ENCODE measurements around the gene PRKCB. TPM values are rescaled to one million over a fixed set of nuclear protein-coding genes. Genes with fewer than 3 reads are reported as not detected.
"Not testable (repeated sequence)": the region's sequence is repeated elsewhere in the genome, so short reads cannot be mapped to it uniquely, and the experiment has no call there.

PRKCB gene
- total and polyA plus RNA-seq, 5 donors = 0.41 to 4.1 (median 3.6) TPM

DNA sequence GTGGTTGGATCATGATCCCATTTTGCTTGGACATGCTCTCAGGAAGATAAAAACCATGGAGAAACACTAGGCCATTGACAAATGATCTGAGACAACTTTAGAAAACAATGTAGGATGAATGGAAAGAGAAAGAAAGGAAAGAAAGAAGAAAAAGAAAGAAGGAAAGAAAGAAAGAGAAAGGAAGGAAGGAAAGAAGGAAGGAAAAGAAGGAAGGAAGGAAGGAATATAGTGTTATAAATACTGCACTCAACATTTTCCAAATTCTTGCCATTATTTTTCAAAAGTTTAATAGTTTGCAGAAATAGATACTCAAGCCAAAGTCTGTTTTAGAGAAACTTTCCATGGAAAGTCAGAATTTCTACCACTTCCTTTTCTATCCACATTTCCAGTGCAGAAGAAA is 381.2 kb downstream of the PRKCB start:
- no peaks in the 10 kb centered on the region for H3K4me1 ChIP-seq (ENCODE audit: control insufficient read depth, insufficient read depth, low read length)
- intact Hi-C loops (cut with DNase I) = no loop called here
- no peaks in the 10 kb centered on the region for H3K27me3 ChIP-seq (ENCODE audit: control insufficient read depth, insufficient read depth)
- no peak overlapping the region for H3K4me3 ChIP-seq (ENCODE audit: low read length)
- no peaks in the 10 kb centered on the region for H3K9me3 ChIP-seq (ENCODE audit: control insufficient read depth, low read length)
- H3K27ac ChIP-seq (ENCODE audit: low read length) = no peak overlapping the region
- DNase-seq = no peak
- ATAC-seq = no peak

DNA sequence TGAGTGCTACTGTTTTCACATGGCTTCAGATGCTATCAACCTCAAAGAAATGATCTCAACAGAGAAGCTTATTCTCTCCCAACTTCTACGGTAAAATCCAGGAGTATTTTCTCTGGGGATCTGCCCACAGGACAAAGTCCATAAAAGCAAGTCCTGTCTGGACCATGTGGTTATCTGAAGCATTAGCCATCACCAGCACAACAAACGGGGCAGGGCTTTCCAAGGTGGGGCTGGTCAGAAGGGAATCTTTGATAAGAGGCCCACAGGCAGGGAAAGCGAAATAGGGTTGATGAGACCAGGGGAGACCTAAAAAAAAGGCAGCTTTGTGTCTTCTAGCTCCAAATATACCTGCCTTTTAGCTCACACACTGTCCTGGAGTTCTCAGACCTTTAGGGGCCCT is 381.7 kb downstream of the PRKCB start:
- intact Hi-C loops (cut with DNase I) = no loop called here
- Histone ChIP-seq H3K9me3 (ENCODE audit: control insufficient read depth, low read length) (no peaks in the 10 kb centered on the region), H3K4me1 (ENCODE audit: control insufficient read depth, insufficient read depth, low read length) (no peaks in the 10 kb centered on the region), H3K4me3 (ENCODE audit: low read length) (no peak overlapping the region), H3K27ac (ENCODE audit: low read length) (no peak overlapping the region), H3K27me3 (ENCODE audit: control insufficient read depth, insufficient read depth) (no peaks in the 10 kb centered on the region)
- DNase-seq = no peak
- no peak for ATAC-seq
- WGBS = 69% methylated on average over 3 of the region's 3 CpGs

DNA sequence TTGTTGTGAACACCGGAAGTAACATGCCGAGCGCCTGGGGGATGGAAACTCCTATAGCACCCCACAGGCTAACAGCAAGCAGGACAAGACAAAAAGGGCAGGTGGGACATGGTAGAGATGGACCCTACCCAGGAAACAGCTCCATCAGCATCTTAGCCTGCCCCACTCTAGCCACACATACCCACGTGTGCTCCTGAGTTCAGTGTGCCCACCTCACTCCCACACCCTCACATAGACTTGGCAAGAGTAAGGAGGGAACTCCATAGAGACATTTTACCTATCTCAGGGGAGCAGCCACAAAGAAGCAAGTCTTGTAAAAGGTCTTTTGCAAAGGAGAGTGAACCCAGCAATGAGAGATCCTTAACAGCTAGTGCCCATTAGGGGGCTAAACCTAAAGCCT is 382.5 kb downstream of the PRKCB start:
- intact Hi-C loops (cut with DNase I) = no loop called here
- no peak for DNase-seq
- Histone ChIP-seq H3K27me3 (ENCODE audit: control insufficient read depth, insufficient read depth) (no peaks in the 10 kb centered on the region), H3K4me1 (ENCODE audit: control insufficient read depth, insufficient read depth, low read length) (no peaks in the 10 kb centered on the region), H3K4me3 (ENCODE audit: low read length) (no peak overlapping the region), H3K9me3 (ENCODE audit: control insufficient read depth, low read length) (no peaks in the 10 kb centered on the region), H3K27ac (ENCODE audit: low read length) (no peak overlapping the region)
- no peak for ATAC-seq
- 91% methylated on average over 4 of the region's 4 CpGs for whole genome bisulfite sequencing

DNA sequence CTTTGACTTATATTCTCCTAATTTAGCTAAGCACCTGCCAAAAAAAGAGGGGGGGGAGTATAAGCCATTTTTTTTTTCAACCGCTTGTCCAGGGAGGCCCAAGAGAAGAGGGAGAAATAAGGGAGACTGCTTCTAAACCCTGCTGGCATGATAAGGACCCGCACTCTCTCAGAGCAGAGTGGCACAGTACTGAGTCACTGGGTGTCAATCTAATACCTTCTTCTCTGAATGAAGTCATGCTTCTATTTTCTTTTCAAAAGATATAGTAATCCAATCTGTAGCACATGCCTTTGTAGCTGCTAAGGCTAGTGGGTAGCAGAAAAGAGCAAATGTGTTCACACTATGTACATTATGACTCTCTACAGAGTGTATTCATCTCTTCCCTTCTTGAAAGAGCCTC is 385.4 kb downstream of the PRKCB start:
- H3K4me3 ChIP-seq (ENCODE audit: low read length) = no peak overlapping the region
- H3K27me3 ChIP-seq (ENCODE audit: control insufficient read depth, insufficient read depth) = no peaks in the 10 kb centered on the region
- intact Hi-C loops (cut with DNase I) = no loop called here
- DNase-seq (no peak), ATAC-seq (peak; percentile 44 to 76)
- no peak overlapping the region for H3K27ac ChIP-seq (ENCODE audit: low read length)
- WGBS = 67% methylated on average over 2 of the region's 2 CpGs
- no peaks in the 10 kb centered on the region for H3K9me3 ChIP-seq (ENCODE audit: control insufficient read depth, low read length)
- no peaks in the 10 kb centered on the region for H3K4me1 ChIP-seq (ENCODE audit: control insufficient read depth, insufficient read depth, low read length)

DNA sequence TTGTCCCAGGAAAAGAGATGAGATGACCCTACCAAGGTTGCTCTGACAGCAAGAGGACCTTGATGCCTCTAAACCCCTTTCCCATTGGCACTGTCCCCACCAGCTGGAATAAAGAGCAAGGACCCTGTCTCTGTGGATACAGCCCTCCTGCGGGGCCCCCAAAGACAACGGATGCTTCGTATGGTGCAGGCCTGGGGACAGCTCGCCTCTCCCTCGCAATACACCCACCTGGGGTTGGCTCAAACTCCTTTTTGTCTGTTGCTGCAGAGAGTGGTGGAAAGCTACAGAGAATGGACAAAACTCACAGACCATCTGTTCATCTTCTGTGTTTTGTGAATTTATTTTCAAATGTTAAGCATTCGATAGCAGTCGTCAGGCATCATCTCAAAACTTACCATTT is 392.7 kb downstream of the PRKCB start:
- no peak overlapping the region for H3K4me3 ChIP-seq (ENCODE audit: low read length)
- no peaks in the 10 kb centered on the region for H3K4me1 ChIP-seq (ENCODE audit: control insufficient read depth, insufficient read depth, low read length)
- WGBS = 89% methylated on average over 7 of the region's 7 CpGs
- H3K27ac ChIP-seq (ENCODE audit: low read length) = no peak overlapping the region
- no peak for DNase-seq
- intact Hi-C loops (cut with DNase I) = no loop called here
- H3K9me3 ChIP-seq (ENCODE audit: control insufficient read depth, low read length) = no peaks in the 10 kb centered on the region
- ATAC-seq = no peak
- H3K27me3 ChIP-seq (ENCODE audit: control insufficient read depth, insufficient read depth) = no peaks in the 10 kb centered on the region

DNA sequence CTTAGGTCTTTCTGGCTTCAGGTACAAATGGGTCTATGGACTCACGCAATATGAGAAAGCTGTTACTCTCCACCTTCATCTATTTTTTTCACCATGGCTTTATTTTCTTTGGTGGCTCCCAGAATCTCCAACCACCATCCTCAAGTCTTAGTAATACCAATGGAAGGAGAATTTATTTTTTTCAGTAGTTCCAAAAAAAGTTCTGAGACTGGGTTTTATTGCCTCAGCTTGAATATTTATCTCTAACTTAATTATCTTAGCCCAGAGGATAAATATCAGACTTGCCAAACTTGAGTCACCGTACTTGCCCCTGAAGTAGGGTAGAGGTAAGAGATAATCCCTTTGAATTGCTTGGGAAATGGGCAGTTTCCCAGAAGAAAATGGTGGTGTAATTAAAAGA is 397.2 kb downstream of the PRKCB start:
- DNase-seq (no peak), ATAC-seq (no peak)
- intact Hi-C loops (cut with DNase I) = no loop called here
- Histone ChIP-seq H3K9me3 (ENCODE audit: control insufficient read depth, low read length) (peaks cover 2% of the 10 kb centered on the region), H3K4me3 (ENCODE audit: low read length) (no peak overlapping the region), H3K4me1 (ENCODE audit: control insufficient read depth, insufficient read depth, low read length) (no peaks in the 10 kb centered on the region), H3K27me3 (ENCODE audit: control insufficient read depth, insufficient read depth) (no peaks in the 10 kb centered on the region), H3K27ac (ENCODE audit: low read length) (no peak overlapping the region)
- 71% methylated on average over 2 of the region's 2 CpGs for WGBS

DNA sequence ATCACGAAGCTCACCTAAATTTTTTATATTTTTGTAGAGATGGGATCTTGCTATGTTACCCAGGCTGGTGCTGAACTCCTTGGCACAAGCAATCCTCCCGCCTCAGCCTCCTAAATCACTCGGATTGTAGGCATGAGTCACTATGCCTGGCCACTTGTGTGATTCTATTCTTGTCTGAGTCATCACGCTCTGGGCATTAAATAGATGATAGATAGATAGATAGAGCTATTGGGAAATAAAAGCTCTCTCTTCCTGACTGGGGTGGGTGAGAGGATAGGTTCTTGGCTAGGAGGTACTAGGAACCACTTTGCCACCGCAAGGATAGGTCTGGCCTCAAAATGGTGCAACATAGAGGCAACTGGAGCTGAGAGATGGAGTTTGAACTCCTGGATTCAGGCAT is 399.0 kb downstream of the PRKCB start:
- DNase-seq = no peak
- ATAC-seq = no peak
- peaks cover 2% of the 10 kb centered on the region for H3K9me3 ChIP-seq (ENCODE audit: control insufficient read depth, low read length)
- no peaks in the 10 kb centered on the region for H3K4me1 ChIP-seq (ENCODE audit: control insufficient read depth, insufficient read depth, low read length)
- H3K27me3 ChIP-seq (ENCODE audit: control insufficient read depth, insufficient read depth) = no peaks in the 10 kb centered on the region
- no peak overlapping the region for H3K27ac ChIP-seq (ENCODE audit: low read length)
- intact Hi-C loops (cut with DNase I) = no loop called here
- H3K4me3 ChIP-seq (ENCODE audit: low read length) = no peak overlapping the region
- WGBS = 77% methylated on average over 5 of the region's 5 CpGs

DNA sequence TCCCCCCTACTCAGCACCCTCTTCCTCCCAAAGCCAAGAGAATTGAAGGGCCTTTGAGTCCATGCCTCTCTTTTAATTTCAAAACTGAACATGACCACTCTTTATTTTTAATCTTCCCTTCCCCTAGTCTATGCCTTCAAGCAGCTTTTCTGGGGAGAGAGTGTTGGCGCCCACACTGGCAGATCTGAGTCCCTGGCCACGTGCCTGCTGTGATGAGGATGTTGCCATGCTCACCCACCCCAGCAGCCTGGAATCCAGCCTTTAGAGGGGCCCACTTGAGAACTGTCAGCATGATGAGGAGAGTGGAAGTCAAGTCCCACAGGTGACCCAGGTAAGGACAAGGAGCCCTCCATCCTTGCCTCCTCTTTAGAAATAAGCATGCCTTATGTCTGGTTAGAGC is 400.0 kb downstream of the PRKCB start:
- Histone ChIP-seq H3K4me1 (ENCODE audit: control insufficient read depth, insufficient read depth, low read length) (no peaks in the 10 kb centered on the region), H3K27ac (ENCODE audit: low read length) (no peak overlapping the region), H3K4me3 (ENCODE audit: low read length) (no peak overlapping the region), H3K27me3 (ENCODE audit: control insufficient read depth, insufficient read depth) (no peaks in the 10 kb centered on the region), H3K9me3 (ENCODE audit: control insufficient read depth, low read length) (peaks cover 2% of the 10 kb centered on the region)
- no peak for DNase-seq
- intact Hi-C loops (cut with DNase I) = no loop called here
- ATAC-seq = no peak
- 61% methylated on average over 2 of the region's 2 CpGs for WGBS

DNA sequence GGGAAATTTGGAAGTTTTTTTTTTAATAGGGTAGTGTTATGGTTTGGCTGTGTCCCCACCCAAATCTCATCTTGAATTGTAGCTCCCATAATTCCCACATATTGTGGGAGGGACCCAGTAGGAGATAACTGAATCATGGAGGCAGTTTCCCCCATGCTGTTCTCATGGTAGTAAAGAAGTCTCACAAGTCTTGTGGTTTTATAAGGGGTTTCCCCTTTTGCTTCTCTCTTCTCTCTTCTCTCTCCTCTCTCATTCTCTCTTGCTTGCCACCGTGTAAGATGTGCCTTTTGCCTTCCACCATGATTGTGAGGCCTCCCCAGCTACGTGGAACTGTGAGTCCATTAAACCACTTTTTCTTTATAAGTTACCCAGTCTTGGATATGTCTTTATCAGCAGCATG is 403.1 kb downstream of the PRKCB start:
- H3K27me3 ChIP-seq (ENCODE audit: control insufficient read depth, insufficient read depth); H3K27ac ChIP-seq (ENCODE audit: low read length); H3K9me3 ChIP-seq (ENCODE audit: control insufficient read depth, low read length); intact Hi-C loops (cut with DNase I); H3K4me3 ChIP-seq (ENCODE audit: low read length); DNase-seq; ATAC-seq; H3K4me1 ChIP-seq (ENCODE audit: control insufficient read depth, insufficient read depth, low read length): not testable (repeated sequence)
- 64% methylated on average over 2 of the region's 2 CpGs for WGBS

DNA sequence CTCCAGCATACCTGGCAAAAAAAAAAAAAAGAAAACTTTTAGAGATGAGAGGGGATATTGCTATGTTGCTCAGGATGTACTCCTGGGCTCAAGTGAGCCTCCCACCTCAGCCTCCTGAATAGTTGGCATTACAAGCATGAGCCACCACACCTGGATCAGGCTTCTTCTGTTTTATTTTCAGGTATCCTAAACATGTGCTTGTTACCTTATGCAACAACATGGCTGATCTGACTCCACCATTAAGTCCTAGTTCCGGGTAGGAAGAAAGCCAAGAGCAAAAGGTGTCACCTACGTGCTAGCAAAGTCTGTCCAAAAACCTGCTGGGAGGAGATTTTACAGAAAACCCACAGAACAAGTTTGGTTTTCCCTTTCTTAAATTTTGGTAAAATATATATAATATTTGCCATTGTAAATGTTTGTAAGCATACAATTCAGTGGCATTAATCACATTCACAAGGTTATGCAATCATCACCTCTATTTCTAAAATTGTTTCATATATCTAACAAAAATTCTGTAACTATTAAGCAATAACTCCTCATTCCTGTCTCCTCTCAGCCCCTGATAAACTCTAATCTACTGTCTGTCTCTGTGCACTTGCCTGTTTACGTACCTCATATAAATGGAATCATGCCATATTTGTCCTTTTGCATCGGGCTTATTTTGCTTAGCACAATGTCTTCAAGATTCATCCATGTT is 411.3 kb downstream of the PRKCB start:
- DNase-seq = no peak
- no peak overlapping the region for H3K27ac ChIP-seq (ENCODE audit: low read length)
- WGBS = 78% methylated on average over 4 of the region's 4 CpGs
- no peak overlapping the region for H3K4me3 ChIP-seq (ENCODE audit: low read length)
- no peaks in the 10 kb centered on the region for H3K27me3 ChIP-seq (ENCODE audit: control insufficient read depth, insufficient read depth)
- intact Hi-C loops (cut with DNase I) = no loop called here
- H3K4me1 ChIP-seq (ENCODE audit: control insufficient read depth, insufficient read depth, low read length) = no peaks in the 10 kb centered on the region
- H3K9me3 ChIP-seq (ENCODE audit: control insufficient read depth, low read length) = no peaks in the 10 kb centered on the region
- no peak for ATAC-seq

DNA sequence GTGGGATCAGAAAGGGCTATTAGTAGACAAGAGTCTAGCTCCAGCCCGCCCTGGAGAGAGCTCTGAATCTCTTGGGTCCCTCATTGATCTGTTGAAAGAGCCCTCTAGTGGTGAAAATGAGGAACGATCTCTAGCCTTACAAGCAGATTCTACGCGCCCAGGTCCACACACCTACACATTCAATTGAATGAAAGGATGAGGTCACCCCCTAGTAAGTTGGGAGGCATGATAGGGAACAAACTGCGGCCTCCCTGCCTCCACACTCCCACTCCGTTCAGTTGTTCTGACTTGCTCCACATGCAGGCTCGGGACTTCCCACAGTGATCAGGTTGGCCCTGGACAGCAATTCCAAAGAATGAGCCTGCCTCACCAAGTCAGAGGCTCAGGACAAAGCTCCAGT is 417.4 kb downstream of the PRKCB start:
- intact Hi-C loops (cut with DNase I) = loop anchor here (5.0 to 10.0 kb wide), 5 partner anchors 118 to 208 kb away; no protein-coding TSS in a partner anchor
- peak in 1 of 2 donors; percentile 62 for ATAC-seq
- no peak overlapping the region for H3K27ac ChIP-seq (ENCODE audit: low read length)
- no peaks in the 10 kb centered on the region for H3K9me3 ChIP-seq (ENCODE audit: control insufficient read depth, low read length)
- H3K4me3 ChIP-seq (ENCODE audit: low read length) = no peak overlapping the region
- peak in 1 of 3 donors; percentile 56 for DNase-seq
- 15% methylated on average over 7 of the region's 7 CpGs for WGBS
- H3K4me1 ChIP-seq (ENCODE audit: control insufficient read depth, insufficient read depth, low read length) = no peaks in the 10 kb centered on the region
- no peaks in the 10 kb centered on the region for H3K27me3 ChIP-seq (ENCODE audit: control insufficient read depth, insufficient read depth)
